GM23248 (cell line): ENCODE measurements around the gene LDB2.

Experiments
- EZH2 ChIP-seq: fragments of 200-600 bp; sonication (generic); IDR thresholded peaks from 2 replicates; pipeline ENCODE4 v1.6.1; 2018; ENCODE audit warnings: antibody characterized with exemption, mild to moderate bottlenecking; ENCODE audit not compliant: insufficient read depth, poor library complexity, severe bottlenecking
- EZH2phosphoT487 ChIP-seq: fragments of 200-600 bp; sonication (generic); IDR thresholded peaks from 2 replicates; pipeline ENCODE4 v1.6.1; 2018; ENCODE audit warnings: antibody characterized with exemption, moderate library complexity, mild to moderate bottlenecking, low read depth; ENCODE audit not compliant: insufficient read depth

GRCh38 chr4:16544251-16544721, 354.2 kb downstream of the LDB2 start:
- TF ChIP-seq EZH2 = no peak
- TF ChIP-seq EZH2phosphoT487 = no peak
